Mucosa of rectum (tissue), 2 donors: Measurements from ENCODE around the gene CRYBG2.

Experiments
- H3K27ac ChIP-seq, 2 donors: one replicate each; pipeline ENCODE4 v1.7.0; 2013; ENCODE audit warnings: inconsistent platforms in 2 of 2, low read depth in 2 of 2, low read length in 2 of 2
- H3K27me3 ChIP-seq, 2 donors: one replicate each; pipeline ENCODE4 v1.7.0; 2013; ENCODE audit warnings: low read length in 2 of 2; ENCODE audit not compliant: control insufficient read depth in 2 of 2, insufficient read depth in 2 of 2
- H3K36me3 ChIP-seq, 2 donors: one replicate each; pipeline ENCODE4 v1.7.0; 2013; ENCODE audit warnings: low read length in 2 of 2; ENCODE audit not compliant: control insufficient read depth in 2 of 2, insufficient read depth in 2 of 2
- H3K4me1 ChIP-seq, 2 donors: one replicate each; pipeline ENCODE4 v1.7.0; 2013; ENCODE audit warnings: low read length in 2 of 2, mild to moderate bottlenecking in 1 of 2; ENCODE audit not compliant: control insufficient read depth in 2 of 2, insufficient read depth in 2 of 2
- H3K4me3 ChIP-seq, 2 donors: one replicate each; pipeline ENCODE4 v1.7.0; 2013; ENCODE audit warnings: low read length in 2 of 2
- H3K9ac ChIP-seq, 2 donors: one replicate each; pipeline ENCODE4 v1.7.0; 2013; ENCODE audit warnings: low read length in 2 of 2, low read depth in 1 of 2, mild to moderate bottlenecking in 1 of 2
- H3K9me3 ChIP-seq, 2 donors: one replicate each; pipeline ENCODE4 v1.7.0; 2013; ENCODE audit warnings: low read length in 2 of 2; ENCODE audit not compliant: control insufficient read depth in 2 of 2
- donor health status: healthy.
- donor health status: Normal muscosa, but diverticular disease.

The CRYBG2 gene

GRCh38 chr1:26275580-26276431 lies 78.1 kb downstream of the CRYBG2 start:
- Histone ChIP-seq H3K27me3 (no peaks in the 10 kb centered on the region), H3K4me1 (peaks cover 42 to 45% of the 10 kb centered on the region in 2 donors), H3K9me3 (no peaks in the 10 kb centered on the region), H3K27ac (peak overlapping the region; percentile 94 to 98), H3K36me3 (peaks cover 13 to 17% of the 10 kb centered on the region in 2 donors), H3K9ac (peak overlapping the region; percentile 10 to 76), H3K4me3 (peak overlapping the region; percentile 8 to 28)

- H3K4me1 ChIP-seq, result peaks cover 39 to 40% of the 10 kb centered on the region in 2 donors
- peak overlapping the region in 1 of 2 donors; percentile 31 for H3K9ac ChIP-seq
- no peaks in the 10 kb centered on the region for H3K27me3 ChIP-seq
- H3K27ac ChIP-seq, result peak overlapping the region in 1 of 2 donors; percentile 5
- no peak overlapping the region for H3K4me3 ChIP-seq
- peaks cover 18 to 19% of the 10 kb centered on the region in 2 donors for H3K36me3 ChIP-seq
- no peaks in the 10 kb centered on the region for H3K9me3 ChIP-seq
Observed at GRCh38 chr1:26274801-26275425, 79.0 kb downstream of the CRYBG2 start.
